ENCODE data around the gene NDST4. TPM values are rescaled to one million over a fixed set of nuclear protein-coding genes. Genes with fewer than 3 reads are reported as not detected.

The NDST4 gene
- total and polyA plus RNA-seq, 8 donors = 0.19 to 5.1 (median 0.61) TPM; not detected in 3

GRCh38 chr4:115128037-115128436 is 14.6 kb upstream of the NDST4 start:
- no peak overlapping the region for H3K27ac ChIP-seq
- no peak for TF ChIP-seq POLR2A (IDR thresholded peaks at IDR 0.05)
- TF ChIP-seq EP300 (IDR thresholded peaks at IDR 0.05) = no peak
- no peak for TF ChIP-seq POLR2AphosphoS5 (IDR thresholded peaks at IDR 0.05)
- no peak for TF ChIP-seq CTCF (IDR thresholded peaks at IDR 0.05)
- H3K36me3 ChIP-seq = no peaks in the 10 kb centered on the region
- no peaks in the 10 kb centered on the region for H3K4me1 ChIP-seq
- no peak for DNase-seq
- WGBS, 5 donors = 31 to 59% (median 49%) methylated on average over 2 of the region's 2 CpGs
- H3K27me3 ChIP-seq = no peaks in the 10 kb centered on the region
- intact Hi-C loops (cut with DNase I; ENCODE audit: low total_unique reads) = no loop called here
- no peaks in the 10 kb centered on the region for H3K9me3 ChIP-seq
- H3K4me3 ChIP-seq = no peak overlapping the region

- DNase-seq = peak in 1 of 2 donors; percentile 25
Observed at GRCh38 chr4:115126491-115126890, 13.1 kb upstream of the NDST4 start.

GRCh38 chr4:115121351-115122043 is 8.1 kb upstream of the NDST4 start:
- Histone ChIP-seq H3K36me3 (no peaks in the 10 kb centered on the region), H3K4me1 (no peaks in the 10 kb centered on the region), H3K9me3 (no peaks in the 10 kb centered on the region), H3K27me3 (no peaks in the 10 kb centered on the region), H3K27ac (no peak overlapping the region), H3K4me3 (no peak overlapping the region)
- TF ChIP-seq CTCF (IDR thresholded peaks at IDR 0.05) = no peak
- TF ChIP-seq POLR2A (IDR thresholded peaks at IDR 0.05) = no peak
- no peak for TF ChIP-seq POLR2AphosphoS5 (IDR thresholded peaks at IDR 0.05)
- TF ChIP-seq EP300 (IDR thresholded peaks at IDR 0.05) = no peak
- intact Hi-C loops (cut with DNase I; ENCODE audit: low total_unique reads) = no loop called here
- WGBS, 5 donors = 23 to 48% (median 34%) methylated on average over 2 of the region's 2 CpGs
- DNase-seq = no peak

More at GRCh38 chr4:115126491-115126890, 13.1 kb upstream of the NDST4 start:
- TF ChIP-seq CTCF (IDR thresholded peaks at IDR 0.05) = no peak
- no peak for TF ChIP-seq POLR2A (IDR thresholded peaks at IDR 0.05)
- no peak for TF ChIP-seq EP300 (IDR thresholded peaks at IDR 0.05)
- no peak for TF ChIP-seq POLR2AphosphoS5 (IDR thresholded peaks at IDR 0.05)
- no peaks in the 10 kb centered on the region for H3K4me1 ChIP-seq
- H3K27ac ChIP-seq = no peak overlapping the region
- intact Hi-C loops (cut with DNase I; ENCODE audit: low total_unique reads) = no loop called here
- no peaks in the 10 kb centered on the region for H3K27me3 ChIP-seq
- H3K9me3 ChIP-seq = no peaks in the 10 kb centered on the region
- no peak overlapping the region for H3K4me3 ChIP-seq
- WGBS, 5 donors = 73 to 92% (median 87%) methylated on average over 2 of the region's 2 CpGs
- no peaks in the 10 kb centered on the region for H3K36me3 ChIP-seq

- intact Hi-C loops (cut with DNase I; ENCODE audit: low total_unique reads) = no loop called here
- no peaks in the 10 kb centered on the region for H3K36me3 ChIP-seq
Observed at GRCh38 chr4:115119804-115120352, 6.5 kb upstream of the NDST4 start.

More at GRCh38 chr4:115119804-115120352, 6.5 kb upstream of the NDST4 start:
- Histone ChIP-seq H3K9me3 (no peaks in the 10 kb centered on the region), H3K27me3 (no peaks in the 10 kb centered on the region), H3K4me3 (no peak overlapping the region), H3K27ac (no peak overlapping the region), H3K4me1 (no peaks in the 10 kb centered on the region)
- no peak for TF ChIP-seq CTCF (IDR thresholded peaks at IDR 0.05)
- TF ChIP-seq EP300 (IDR thresholded peaks at IDR 0.05) = no peak
- 72 to 81% (median 77%) methylated on average over 1 of the region's 1 CpG for WGBS, 5 donors
- DNase-seq = no peak

Data from stomach (tissue), 9 donors.